HepG2 (cell line): ENCODE measurements around the gene SIGLEC14. TPM values are rescaled to one million over a fixed set of nuclear protein-coding genes. Genes with fewer than 3 reads are reported as not detected.

Experiments
- ATAC-seq: fragments of 200-7000 bp; cut with Tn5 transposase; 3 replicates; pipeline ENCODE4 v1.9.1; 2020; ENCODE audit warnings: mild to moderate bottlenecking, moderate library complexity
- BruUV-seq: library from RNA; stranded (reverse); fragments of 400-500 nt; replicated peaks from 2 replicates; lab custom pipeline; 2021; lab: Mats Ljungman, UMichigan
- CTCF ChIA-PET: fragments of 300-600 bp; formaldehyde crosslinking; extraction: SDS; loops from one replicate; lab custom pipeline; 2021; ENCODE audit warnings: low total read pairs, inconsistent platforms, low intra/inter-chr PET ratio; lab: Yijun Ruan, JAX
- POLR2A ChIA-PET: fragments of 350-600 bp; sonication (Branson Sonifier 250); formaldehyde crosslinking; loops from one replicate; lab custom pipeline; 2020; ENCODE audit warnings: antibody characterized with exemption, inconsistent platforms; lab: Yijun Ruan, JAX
- DNase-seq: peaks from one replicate; pipeline ENCODE4 v3.0.0-alpha.2; 2015; ENCODE audit warnings: low spot score
- FAIRE-seq: peaks from 3 replicates; lab custom pipeline; 2011; peaks lifted over from hg19 to GRCh38; lab: Jason Lieb, UNC
- H2AFZ ChIP-seq: one replicate; pipeline ENCODE4 v1.6.1; 2011; ENCODE audit warnings: low read length, inconsistent platforms
- H3K27ac ChIP-seq: fragments of 300-600 bp; 3 replicates; pipeline ENCODE4 v1.8.0; 2011; ENCODE audit warnings: mixed run types, mild to moderate bottlenecking, mixed read lengths, low read length, inconsistent platforms; ENCODE audit not compliant: insufficient read depth; ENCODE audit errors: extremely low read length
- H3K27me3 ChIP-seq, 2 experiments: fragments of 200-600 bp in 1 of 2; 2 replicates in 1 of 2; 3 replicates in 1 of 2; pipeline versions ENCODE4 v1.6.0 to v1.8.0; 2011; ENCODE audit warnings: low read length in 2 of 2, mild to moderate bottlenecking in 2 of 2, moderate library complexity in 2 of 2, inconsistent platforms in 1 of 2; ENCODE audit not compliant: insufficient read depth in 2 of 2, control insufficient read depth in 1 of 2
- H3K36me3 ChIP-seq, 2 experiments: fragments of 200-600 bp in 1 of 2; replicated peaks in 1 of 2; 2 replicates in 1 of 2; 3 replicates in 1 of 2; pipeline versions ENCODE4 v1.5.1 to v1.8.0; 2011; ENCODE audit warnings: low read length in 2 of 2, inconsistent platforms in 1 of 2; ENCODE audit not compliant: insufficient read depth in 2 of 2, control insufficient read depth in 1 of 2
- H3K4me1 ChIP-seq: 2 replicates; pipeline ENCODE4 v1.5.1; 2012; ENCODE audit warnings: low read length, inconsistent platforms; ENCODE audit not compliant: insufficient read depth
- H3K4me2 ChIP-seq: 2 replicates; pipeline ENCODE4 v1.6.0; 2011; ENCODE audit warnings: low read depth, low read length, inconsistent platforms
- H3K4me3 ChIP-seq, 3 experiments: fragments of 200-600 bp in 1 of 3; sonication (generic), shearing (Covaris generic) in 1 of 3; replicated peaks in 1 of 3; 2 replicates each; pipeline ENCODE4 v1.5.1; 2011 to 2016; ENCODE audit warnings: low read length in 3 of 3, inconsistent platforms in 2 of 3, low read depth in 2 of 3, mild to moderate bottlenecking in 2 of 3, control low read depth in 1 of 3, mixed read lengths in 1 of 3; ENCODE audit not compliant: insufficient read depth in 1 of 3
- H3K79me2 ChIP-seq: one replicate; pipeline ENCODE4 v1.6.1; 2011; ENCODE audit warnings: low read length, inconsistent platforms; ENCODE audit not compliant: insufficient read depth
- H3K9ac ChIP-seq: 2 replicates; pipeline ENCODE4 v1.6.0; 2011; ENCODE audit warnings: mild to moderate bottlenecking, low read depth, low read length, inconsistent platforms; ENCODE audit not compliant: insufficient read depth
- H3K9me3 ChIP-seq: 2 replicates; pipeline ENCODE4 v1.5.1; 2012; ENCODE audit warnings: mild to moderate bottlenecking, low read length
- H4K20me1 ChIP-seq: 2 replicates; pipeline ENCODE4 v1.6.0; 2011; ENCODE audit warnings: inconsistent platforms, mild to moderate bottlenecking, low read length, moderate library complexity; ENCODE audit not compliant: insufficient read depth
- CBX2 ChIP-seq, 2 experiments: fragments of 200-600 bp in 1 of 2; sonication (generic); formaldehyde crosslinking in 1 of 2; IDR thresholded peaks; 2 replicates each; pipeline versions ENCODE4 v1.7.0 to v1.8.1; 2018 to 2022; ENCODE audit warnings: low read depth in 2 of 2, low read length in 1 of 2, mild to moderate bottlenecking in 1 of 2, missing genetic modification reagents in 1 of 2
- CC2D1A ChIP-seq: sonication (generic); formaldehyde crosslinking; IDR thresholded peaks from 2 replicates; pipeline ENCODE4 v1.8.1; 2023; ENCODE audit warnings: mild to moderate bottlenecking, missing genetic modification reagents
- GABPB1 ChIP-seq: IDR thresholded peaks from 2 replicates; pipeline ENCODE4 v1.6.1; 2016; ENCODE audit warnings: mild to moderate bottlenecking, missing genetic modification reagents, moderate library complexity, missing compliant biosample characterization
- IRF2 ChIP-seq: IDR thresholded peaks from 2 replicates; pipeline ENCODE4 v1.6.1; 2018; ENCODE audit warnings: missing genetic modification reagents, missing compliant biosample characterization
- JDP2 ChIP-seq: sonication (generic); formaldehyde crosslinking; IDR thresholded peaks from 2 replicates; pipeline ENCODE4 v1.8.1; 2022; ENCODE audit warnings: missing genetic modification reagents, borderline replicate concordance
- SAP130 ChIP-seq: IDR thresholded peaks from 2 replicates; pipeline ENCODE4 v1.6.1; 2016; ENCODE audit warnings: low read depth
- ZNF121 ChIP-seq: sonication (generic); formaldehyde crosslinking; IDR thresholded peaks from 2 replicates; pipeline ENCODE4 v1.5.0; 2020; ENCODE audit warnings: mild to moderate bottlenecking, missing genetic modification reagents
- ZNF232 ChIP-seq: sonication (generic); formaldehyde crosslinking; IDR thresholded peaks from 2 replicates; pipeline ENCODE4 v1.4.0; 2020; ENCODE audit warnings: missing genetic modification reagents, borderline replicate concordance
- ZNF460 ChIP-seq: sonication (generic); formaldehyde crosslinking; IDR thresholded peaks from 2 replicates; pipeline ENCODE4 v1.5.1; 2020; ENCODE audit warnings: missing genetic modification reagents, mild to moderate bottlenecking, borderline replicate concordance
- ZNF510 ChIP-seq: sonication (generic); formaldehyde crosslinking; IDR thresholded peaks from 2 replicates; pipeline ENCODE4 v1.4.0; 2020; ENCODE audit warnings: low read depth, mild to moderate bottlenecking, missing genetic modification reagents
- ZNF558 ChIP-seq: sonication (generic); formaldehyde crosslinking; IDR thresholded peaks from 2 replicates; pipeline ENCODE4 v1.9.0; 2022; ENCODE audit warnings: mild to moderate bottlenecking, missing genetic modification reagents, borderline replicate concordance
- ZNF570 ChIP-seq: sonication (generic); formaldehyde crosslinking; IDR thresholded peaks from 2 replicates; pipeline ENCODE4 v1.4.0; 2020; ENCODE audit warnings: mild to moderate bottlenecking, missing genetic modification reagents, borderline replicate concordance
- ZNF660 ChIP-seq: sonication (generic); formaldehyde crosslinking; IDR thresholded peaks from 2 replicates; pipeline ENCODE4 v1.5.1; 2020; ENCODE audit warnings: mild to moderate bottlenecking, low read depth, missing genetic modification reagents, borderline replicate concordance
- ZNF670 ChIP-seq: sonication (generic); formaldehyde crosslinking; IDR thresholded peaks from 2 replicates; pipeline ENCODE4 v1.8.0; 2022; ENCODE audit warnings: mild to moderate bottlenecking, missing genetic modification reagents, borderline replicate concordance
- ZNF713 ChIP-seq: sonication (generic); formaldehyde crosslinking; IDR thresholded peaks from 2 replicates; pipeline ENCODE4 v1.4.0; 2020; ENCODE audit warnings: mild to moderate bottlenecking, missing genetic modification reagents
- WGBS: methylation state at CpG from one replicate; pipeline ENCODE4 v1.1.6; 2017; ENCODE audit warnings: low lambda C conversion rate; 5-methylcytosine and 5-hydroxymethylcytosine counted together
- in situ Hi-C: cut with HindIII; loops from 2 replicates; pipeline ENCODE4 v1.10.0; 2017; ENCODE audit warnings: low pct_unique_long_range_greater_than_20kb; ENCODE audit not compliant: extremely low pct_ligation_motif_present
- intact Hi-C: fragments of 100-400 bp; cut with micrococcal nuclease; formaldehyde crosslinking; loops from one replicate; pipeline ENCODE4 v1.10.0; 2022; ENCODE audit not compliant: unreplicated experiment
- polyA plus RNA-seq, 8 experiments: library from polyadenylated mRNA; depleted of rRNA in 3 of 8; stranded (reverse) in 7 of 8; unstranded in 1 of 8; fragments of >200 nt; fragmentation: Illumina TruSeq in 4 of 8; extraction: Trizol in 4 of 8; gene quantifications; 2 replicates each; pipeline versions ENCODE4 v1.2.1 to v1.2.3, GENCODE V29; 2011 to 2016; ENCODE audit warnings: low read depth in 4 of 8, missing spikeins in 1 of 8, mixed read lengths in 1 of 8; ENCODE audit not compliant: insufficient read depth in 1 of 8
- total RNA-seq, 5 experiments: library from RNA; depleted of rRNA; stranded (reverse); fragments of >200 nt; fragmentation: Illumina TruSeq; extraction: Trizol; gene quantifications; 2 replicates each; pipeline ENCODE4 v1.2.3, GENCODE V29; 2016; ENCODE audit warnings: low read depth in 1 of 5
- TF ChIP-seq, protein P1 (sequence below): sonication (generic); formaldehyde crosslinking; IDR thresholded peaks from 2 replicates; pipeline ENCODE4 v1.4.0; 2020; ENCODE audit warnings: missing genetic modification reagents, borderline replicate concordance
- TF ChIP-seq, protein P2 (sequence below): sonication (generic); IDR thresholded peaks from 2 replicates; pipeline ENCODE4 v1.6.1; 2016; ENCODE audit warnings: low read depth, borderline replicate concordance
- TF ChIP-seq, protein P3 (sequence below): sonication (generic); formaldehyde crosslinking; conservative IDR thresholded peaks from 2 replicates; pipeline ENCODE4 v1.8.0; 2022; ENCODE audit warnings: low read depth, missing genetic modification reagents

SIGLEC14 gene
- total and polyA plus RNA-seq, 2 of the 13 experiments (the other 11 are each of a cell fraction or from before 2014, with no cell fraction given), result 0.05 to 0.09 TPM

DNA sequence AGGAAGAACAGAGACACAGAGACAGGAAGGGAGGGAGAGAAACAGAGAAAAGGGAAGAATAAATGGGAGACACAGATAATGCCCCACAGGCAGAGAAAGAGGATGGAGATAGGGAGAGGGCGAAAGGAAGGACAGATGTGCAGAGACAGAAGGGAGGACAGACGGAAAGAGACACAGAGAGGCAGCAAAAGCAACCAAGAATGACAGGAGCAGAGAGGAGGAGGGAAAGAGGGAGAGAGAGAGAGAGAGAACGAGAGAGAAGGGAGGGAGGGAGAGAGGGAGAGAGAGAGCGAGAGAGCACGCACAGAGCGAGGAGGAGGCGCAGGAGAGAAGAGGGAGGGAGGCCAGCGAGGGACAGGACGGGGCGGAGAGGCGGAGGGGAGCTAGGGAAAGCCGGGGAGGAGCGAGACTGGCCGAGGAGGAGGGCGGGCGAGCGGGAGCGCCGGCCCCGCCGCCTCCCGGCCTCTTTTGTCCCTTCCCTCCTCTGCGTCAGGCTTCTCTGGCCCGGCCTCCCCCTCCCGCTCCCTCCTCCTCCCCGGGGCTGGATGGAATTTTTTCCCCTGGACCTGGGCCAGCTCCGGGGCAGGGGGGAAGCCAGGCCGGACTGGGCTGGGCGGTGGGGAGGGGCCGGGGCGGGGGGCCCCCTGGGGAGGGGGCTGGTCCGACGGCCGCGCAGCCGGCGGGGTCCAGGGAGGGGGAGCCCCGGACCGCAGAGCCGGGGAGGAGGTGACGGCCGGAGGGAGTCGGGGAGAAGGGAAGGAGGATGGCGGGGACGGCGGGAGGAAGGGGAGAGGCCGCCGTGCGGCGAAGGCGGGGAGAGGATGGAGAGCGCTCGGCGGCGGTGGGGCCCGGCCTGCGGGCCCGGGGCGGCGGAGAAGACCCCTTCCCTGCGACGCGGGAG lies 42.3 kb upstream of the SIGLEC14 start:
- in situ Hi-C loops (no loop called here), intact Hi-C loops (no loop called here)
- peak overlapping the region; percentile 88 for H3K4me2 ChIP-seq
- peaks cover 13% of the 10 kb centered on the region; the same call in 1 of the 2 replicates for H4K20me1 ChIP-seq
- H3K4me1 ChIP-seq, result peaks cover 29% of the 10 kb centered on the region
- H3K36me3 ChIP-seq, result 0 out of 5 replicates have a peak, but pooled peaks cover 0 to 2% of the 10 kb centered on the region in 2 experiments
- H3K27me3 ChIP-seq, result no peaks in the 10 kb centered on the region; a peak in 1 of 5 replicates
- peak overlapping the region; percentile 41 for H3K27ac ChIP-seq
- ATAC-seq (peak; percentile 61), DNase-seq (peak; percentile 61), FAIRE-seq (no peak)
- 2% methylated on average over 23 of the region's 63 CpGs for WGBS
- peak overlapping the region; percentile 63; the same call in 1 of the 2 replicates for H3K9ac ChIP-seq
- no TSS peak for BruUV-seq
- peak overlapping the region; percentile 50 to 75 (median 74) for H3K4me3 ChIP-seq
- H3K9me3 ChIP-seq, result peaks cover 11% of the 10 kb centered on the region; the same call in 1 of the 2 replicates
- no peaks in the 10 kb centered on the region for H3K79me2 ChIP-seq
- ChIA-PET CTCF (no interaction called here), POLR2A (interaction anchor here (1.8 kb wide), 1 partner anchor 15 kb away, joined by 9 read pairs; no protein-coding TSS in a partner anchor)
- H2AFZ ChIP-seq, result peak overlapping the region; percentile 72
- TF ChIP-seq CC2D1A (CRISPR knock-in tag) (no peak), SAP130 (peak; percentile 16), ZNF570 (no peak), ZNF713 (no peak), ZNF660 (CRISPR knock-in tag) (no peak), GABPB1 (CRISPR knock-in tag) (peak; percentile 18; the same call in 1 of the 2 replicates), ZNF460 (CRISPR knock-in tag) (no peak), ZNF232 (CRISPR knock-in tag) (no peak), CBX2 (IDR thresholded peaks at IDR 0.05; ENCODE audit: low read depth, low read length) (no peak), CBX2 (CRISPR knock-in tag; IDR thresholded peaks at IDR 0.05; ENCODE audit: low read depth) (no peak), ZNF510 (CRISPR knock-in tag) (no peak), IRF2 (CRISPR knock-in tag) (no peak), ZNF670 (CRISPR knock-in tag) (no peak), ZNF121 (CRISPR knock-in tag) (peak; percentile 73), ZNF558 (CRISPR knock-in tag) (no peak), JDP2 (CRISPR knock-in tag) (no peak)
- TF ChIP-seq, protein P1, sequence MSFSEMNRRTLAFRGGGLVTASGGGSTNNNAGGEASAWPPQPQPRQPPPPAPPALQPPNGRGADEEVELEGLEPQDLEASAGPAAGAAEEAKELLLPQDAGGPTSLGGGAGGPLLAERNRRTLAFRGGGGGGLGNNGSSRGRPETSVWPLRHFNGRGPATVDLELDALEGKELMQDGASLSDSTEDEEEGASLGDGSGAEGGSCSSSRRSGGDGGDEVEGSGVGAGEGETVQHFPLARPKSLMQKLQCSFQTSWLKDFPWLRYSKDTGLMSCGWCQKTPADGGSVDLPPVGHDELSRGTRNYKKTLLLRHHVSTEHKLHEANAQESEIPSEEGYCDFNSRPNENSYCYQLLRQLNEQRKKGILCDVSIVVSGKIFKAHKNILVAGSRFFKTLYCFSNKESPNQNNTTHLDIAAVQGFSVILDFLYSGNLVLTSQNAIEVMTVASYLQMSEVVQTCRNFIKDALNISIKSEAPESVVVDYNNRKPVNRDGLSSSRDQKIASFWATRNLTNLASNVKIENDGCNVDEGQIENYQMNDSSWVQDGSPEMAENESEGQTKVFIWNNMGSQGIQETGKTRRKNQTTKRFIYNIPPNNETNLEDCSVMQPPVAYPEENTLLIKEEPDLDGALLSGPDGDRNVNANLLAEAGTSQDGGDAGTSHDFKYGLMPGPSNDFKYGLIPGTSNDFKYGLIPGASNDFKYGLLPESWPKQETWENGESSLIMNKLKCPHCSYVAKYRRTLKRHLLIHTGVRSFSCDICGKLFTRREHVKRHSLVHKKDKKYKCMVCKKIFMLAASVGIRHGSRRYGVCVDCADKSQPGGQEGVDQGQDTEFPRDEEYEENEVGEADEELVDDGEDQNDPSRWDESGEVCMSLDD (CRISPR knock-in tag), result no peak
- TF ChIP-seq, protein P2, sequence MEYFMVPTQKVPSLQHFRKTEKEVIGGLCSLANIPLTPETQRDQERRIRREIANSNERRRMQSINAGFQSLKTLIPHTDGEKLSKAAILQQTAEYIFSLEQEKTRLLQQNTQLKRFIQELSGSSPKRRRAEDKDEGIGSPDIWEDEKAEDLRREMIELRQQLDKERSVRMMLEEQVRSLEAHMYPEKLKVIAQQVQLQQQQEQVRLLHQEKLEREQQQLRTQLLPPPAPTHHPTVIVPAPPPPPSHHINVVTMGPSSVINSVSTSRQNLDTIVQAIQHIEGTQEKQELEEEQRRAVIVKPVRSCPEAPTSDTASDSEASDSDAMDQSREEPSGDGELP, result no peak
- TF ChIP-seq, protein P3, sequence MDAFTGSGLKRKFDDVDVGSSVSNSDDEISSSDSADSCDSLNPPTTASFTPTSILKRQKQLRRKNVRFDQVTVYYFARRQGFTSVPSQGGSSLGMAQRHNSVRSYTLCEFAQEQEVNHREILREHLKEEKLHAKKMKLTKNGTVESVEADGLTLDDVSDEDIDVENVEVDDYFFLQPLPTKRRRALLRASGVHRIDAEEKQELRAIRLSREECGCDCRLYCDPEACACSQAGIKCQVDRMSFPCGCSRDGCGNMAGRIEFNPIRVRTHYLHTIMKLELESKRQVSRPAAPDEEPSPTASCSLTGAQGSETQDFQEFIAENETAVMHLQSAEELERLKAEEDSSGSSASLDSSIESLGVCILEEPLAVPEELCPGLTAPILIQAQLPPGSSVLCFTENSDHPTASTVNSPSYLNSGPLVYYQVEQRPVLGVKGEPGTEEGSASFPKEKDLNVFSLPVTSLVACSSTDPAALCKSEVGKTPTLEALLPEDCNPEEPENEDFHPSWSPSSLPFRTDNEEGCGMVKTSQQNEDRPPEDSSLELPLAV (CRISPR knock-in tag), result no peak
